ENCODE data around the gene FUS. TPM values are rescaled to one million over a fixed set of nuclear protein-coding genes. Genes with fewer than 3 reads are reported as not detected.
"Not testable (repeated sequence)": the region's sequence is repeated elsewhere in the genome, so short reads cannot be mapped to it uniquely, and the experiment has no call there.

Gene FUS
- total RNA-seq, 1 donor from 2014 or later, result 71.3 TPM

DNA sequence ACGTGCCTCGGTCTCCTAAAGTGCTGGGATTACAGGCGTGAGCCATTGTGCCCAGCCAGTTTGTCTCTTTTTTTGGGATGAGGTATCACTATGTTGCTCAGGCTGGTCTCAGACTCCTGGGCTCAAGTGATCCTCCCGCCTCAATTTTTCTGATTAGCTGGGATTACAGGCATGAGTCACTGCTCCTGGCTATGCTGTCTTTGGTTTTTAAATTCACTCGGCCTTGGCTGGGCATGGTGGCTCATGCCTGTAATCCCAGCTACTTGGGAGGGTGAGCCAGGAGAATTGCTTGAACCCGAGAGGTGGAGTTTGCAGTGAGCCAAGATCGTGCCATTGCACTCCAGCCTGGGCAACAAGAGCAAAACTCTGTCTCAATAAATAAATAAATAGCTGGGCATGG lies 35.5 kb upstream of the FUS start:
- not testable (repeated sequence) for DNase-seq

DNA sequence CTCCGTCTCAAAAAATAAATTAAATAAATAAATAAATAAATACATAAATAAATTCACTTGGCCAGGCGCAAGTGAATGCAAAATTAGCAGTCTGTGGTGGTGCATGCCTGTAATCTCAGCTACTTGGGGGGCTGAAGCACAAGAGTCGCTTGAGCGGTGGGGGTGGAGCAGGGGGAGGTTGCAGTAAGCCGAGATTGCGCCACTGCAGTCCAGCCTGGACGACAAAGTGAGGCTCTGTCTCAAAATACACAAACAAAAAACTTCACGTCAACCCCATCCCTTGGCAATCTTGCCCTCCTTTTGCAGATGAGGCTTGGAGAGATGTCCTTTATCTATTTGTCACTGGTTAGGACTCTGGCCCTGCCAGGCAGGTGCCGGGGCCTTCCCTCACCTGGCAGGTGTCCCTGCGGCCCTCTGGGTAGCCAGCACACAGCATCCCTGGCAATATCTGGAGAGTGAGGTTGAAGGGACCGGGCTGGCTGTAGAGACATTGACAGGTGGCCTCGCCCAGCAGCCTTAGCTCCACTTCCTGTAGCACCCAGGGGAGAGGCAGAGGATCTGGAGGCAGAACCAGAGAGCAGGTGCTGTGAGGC lies 34.4 kb upstream of the FUS start:
- DNase-seq, result no peak

DNA sequence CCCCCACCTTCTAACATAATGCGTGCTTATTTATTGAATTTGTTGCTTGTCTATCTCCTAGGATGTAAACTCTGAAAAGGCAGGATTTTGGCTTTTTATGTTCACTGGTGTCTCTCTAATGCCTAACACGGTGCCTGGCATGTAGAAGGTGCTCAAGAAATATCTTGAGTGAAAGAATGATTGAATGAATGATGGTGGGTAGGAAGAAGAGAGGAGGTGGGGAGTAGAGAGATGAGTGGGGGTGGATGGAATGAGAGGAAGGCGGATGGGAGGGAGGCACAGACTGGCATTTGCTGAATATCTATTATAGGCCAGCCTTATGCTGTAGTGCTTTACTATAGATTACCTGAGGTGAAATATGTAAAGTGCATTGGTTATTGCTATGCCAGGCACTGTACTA lies 32.4 kb upstream of the FUS start:
- no peak for DNase-seq

DNA sequence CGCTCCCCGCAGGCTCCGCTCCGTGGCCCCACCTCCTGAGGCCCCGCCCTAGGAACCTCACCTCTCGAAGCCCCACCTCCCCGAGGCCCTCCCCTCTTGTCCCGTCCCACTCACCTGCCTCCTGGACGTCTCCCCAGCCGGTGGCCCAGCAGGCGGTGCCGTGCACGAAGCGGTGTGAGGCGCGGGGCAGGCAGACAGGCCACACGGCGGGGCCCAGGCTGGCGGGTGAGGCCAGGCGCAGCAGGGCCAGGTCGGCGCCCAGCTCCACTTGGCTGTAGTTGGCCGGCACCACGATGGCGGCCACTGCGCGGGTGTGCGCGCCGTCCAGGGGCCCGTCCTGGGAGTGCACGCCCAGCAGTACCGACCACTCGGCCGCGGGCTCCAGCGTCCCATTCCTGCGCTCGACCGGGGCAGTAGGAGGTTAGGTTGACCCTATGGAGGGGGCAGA lies 31.6 kb upstream of the FUS start:
- DNase-seq, result no peak

GRCh38 chr16:31148896-31149295 lies 31.0 kb upstream of the FUS start:
- DNase-seq, result no peak

DNA sequence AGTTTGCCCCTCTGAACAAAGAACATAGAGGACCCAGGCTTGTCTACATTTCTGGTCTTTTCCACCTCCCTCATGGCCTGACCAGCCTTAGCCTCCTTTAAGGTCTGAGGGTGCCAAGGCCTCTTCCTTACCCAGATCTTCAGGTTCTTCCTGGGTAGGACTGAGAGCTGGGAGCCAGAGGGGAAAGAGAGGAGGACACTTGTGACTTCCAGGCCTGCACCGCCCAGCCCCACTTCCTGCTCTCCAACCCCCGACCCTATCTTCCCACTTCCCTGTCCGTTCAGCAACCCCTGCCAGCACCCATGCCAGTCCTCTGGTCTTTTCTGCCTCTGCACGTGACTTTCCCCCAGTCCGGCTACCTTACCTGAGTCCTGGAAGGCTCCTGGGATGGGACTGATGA lies 30.6 kb upstream of the FUS start:
- DNase-seq, result no peak

GRCh38 chr16:31149894-31150890 lies 29.7 kb upstream of the FUS start, which contains the start of gene PRSS36:
TSS of gene PRSS36 (minus strand) at chr16:31150066. CDS start at chr16:31150035, 31 bp downstream.
- DNase-seq, result no peak

- not testable (repeated sequence) for DNase-seq
Measured at GRCh38 chr16:31150976-31151375, 29.0 kb upstream of the FUS start.

GRCh38 chr16:31157136-31157535 lies 22.8 kb upstream of the FUS start:
- DNase-seq, result no peak

DNA sequence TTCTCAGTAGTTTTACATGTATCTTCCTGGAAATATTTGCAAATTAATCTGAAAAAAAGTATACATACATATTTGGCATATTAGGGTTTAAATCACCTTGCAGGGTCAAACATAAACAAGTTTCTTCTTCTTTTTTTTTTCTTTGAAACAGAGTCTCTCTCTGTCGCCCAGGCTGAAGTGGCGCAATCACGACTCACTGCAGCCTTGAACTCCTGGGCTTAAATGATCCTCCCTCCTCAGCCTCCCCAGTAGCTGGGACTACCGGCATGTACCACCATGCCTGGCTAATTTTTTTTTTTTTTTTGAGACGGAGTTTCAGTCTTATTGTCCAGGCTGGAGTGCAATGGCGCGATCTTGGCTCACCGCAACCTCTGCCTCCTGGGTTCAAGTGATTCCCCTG lies 12.6 kb upstream of the FUS start:
- DNase-seq, result no peak

DNA sequence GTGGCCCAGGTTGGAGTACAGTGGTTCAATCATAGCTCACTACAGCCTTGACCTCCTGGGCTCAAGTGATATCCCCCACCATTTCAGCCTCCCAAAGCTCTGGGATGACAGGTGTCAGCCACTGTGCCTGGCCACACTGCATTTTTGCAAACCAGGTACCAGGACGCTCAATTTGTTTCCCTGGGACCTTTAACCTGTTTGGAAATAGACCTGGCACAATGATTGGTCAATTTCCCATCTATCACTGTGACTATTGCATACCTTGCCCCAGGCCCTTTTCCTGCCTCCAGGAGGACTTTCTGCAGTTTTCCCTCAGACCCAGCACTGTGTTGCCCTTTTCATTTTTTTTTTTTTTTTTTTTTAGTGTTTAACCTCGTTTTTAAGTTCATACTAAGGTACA lies 11.1 kb upstream of the FUS start:
- DNase-seq, result no peak

DNA sequence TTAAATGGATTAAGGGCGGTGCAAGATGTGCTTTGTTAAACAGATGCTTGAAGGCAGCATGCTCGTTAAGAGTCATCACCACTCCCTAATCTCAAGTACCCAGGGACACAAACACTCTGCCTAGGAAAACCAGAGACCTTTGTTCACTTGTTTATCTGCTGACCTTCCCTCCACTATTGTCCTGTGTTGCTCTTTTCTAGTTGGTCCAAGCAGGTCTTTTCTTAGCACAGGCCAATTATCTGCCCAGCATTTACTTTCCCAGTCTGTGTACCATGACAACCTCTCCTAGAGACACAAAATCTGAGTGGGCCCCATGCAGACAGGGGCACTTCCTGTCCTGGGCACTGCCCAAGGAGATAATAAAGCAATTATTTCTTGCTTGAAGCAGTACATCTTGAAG lies 9.9 kb upstream of the FUS start:
- not testable (repeated sequence) for DNase-seq

- DNase-seq, result no peak
Measured at GRCh38 chr16:31177136-31177535, 2.8 kb upstream of the FUS start.

DNA sequence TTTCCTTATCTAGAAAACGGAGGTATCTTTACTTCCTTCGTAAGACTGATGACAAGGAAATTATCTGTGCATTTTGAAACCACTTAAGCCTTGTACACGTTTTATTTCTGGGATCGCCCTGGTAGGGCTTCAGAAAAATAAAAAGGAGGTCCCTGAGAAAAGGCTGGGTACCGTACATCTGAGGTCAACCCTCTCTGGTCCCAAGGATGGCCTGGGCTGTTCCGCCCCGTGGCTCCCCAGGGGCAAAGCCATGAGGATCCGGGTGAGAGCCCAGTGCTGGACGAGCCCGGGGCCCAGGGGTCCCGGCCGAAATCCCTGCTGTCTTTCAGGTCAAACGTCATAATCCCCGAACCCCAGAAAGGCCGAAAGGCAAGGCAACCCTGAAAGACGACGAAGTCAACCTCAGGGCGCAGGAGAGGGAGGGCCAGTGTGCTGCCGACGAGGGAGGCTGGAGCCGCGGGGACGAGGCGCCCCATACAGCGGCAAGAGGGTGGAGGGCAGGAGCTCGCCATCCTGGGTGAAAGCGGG lies 656 bp upstream of the FUS start:
- no peak for DNase-seq

DNA sequence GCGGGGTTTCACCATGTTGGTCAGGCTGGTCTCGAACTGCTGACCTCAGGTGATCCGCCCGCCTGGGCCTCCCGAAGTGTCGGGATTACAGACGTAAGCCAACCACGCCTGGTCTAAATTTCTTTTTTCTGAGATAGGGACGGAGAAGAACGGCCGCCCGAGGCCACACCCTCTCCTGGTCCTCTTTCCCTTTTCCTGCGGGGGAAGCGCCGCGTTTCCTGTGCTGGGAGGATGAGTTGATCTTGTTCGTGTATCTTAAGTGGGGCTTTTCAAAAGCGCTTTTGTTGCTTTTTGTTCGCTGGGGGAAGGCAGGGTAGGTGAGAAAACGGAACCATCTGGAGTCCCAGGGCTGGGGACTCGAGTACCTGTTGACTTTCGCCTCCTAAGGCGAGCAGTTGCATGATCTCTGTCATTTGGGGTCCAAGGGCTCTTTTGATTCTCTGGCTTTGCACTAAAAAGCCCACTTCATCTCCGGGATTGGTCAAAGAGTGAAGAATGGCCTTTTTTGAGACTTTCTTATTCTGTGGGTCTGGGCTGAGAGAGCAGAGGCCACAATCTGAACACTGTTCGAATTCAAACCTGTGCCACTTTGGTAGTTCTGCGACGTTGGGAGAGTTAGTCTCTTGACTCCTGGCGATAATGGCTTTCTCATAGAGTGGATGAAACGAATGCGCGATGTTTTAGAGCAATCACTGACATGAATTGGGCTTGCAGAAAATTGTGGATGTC lies 1.3 kb downstream of the FUS start:
- peak; percentile 52 for DNase-seq

DNA sequence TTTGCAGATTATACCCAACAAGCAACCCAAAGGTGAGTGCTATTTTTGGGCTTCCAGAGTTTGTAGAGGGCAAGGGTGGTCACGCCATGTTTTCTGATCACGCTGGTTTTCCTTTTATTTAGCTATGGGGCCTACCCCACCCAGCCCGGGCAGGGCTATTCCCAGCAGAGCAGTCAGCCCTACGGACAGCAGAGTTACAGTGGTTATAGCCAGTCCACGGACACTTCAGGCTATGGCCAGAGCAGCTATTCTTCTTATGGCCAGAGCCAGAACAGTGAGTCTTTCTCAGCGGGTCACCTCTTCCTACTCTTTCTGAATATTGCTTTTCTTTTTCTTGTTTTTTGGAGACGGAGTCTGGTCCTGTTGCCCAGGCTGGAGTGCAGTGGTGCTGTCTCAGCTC lies 2.5 kb downstream of the FUS start:
- DNase-seq, result no peak

- DNase-seq, result no peak
Measured at GRCh38 chr16:31183432-31184428, 3.8 kb downstream of the FUS start.

- no peak for DNase-seq
Measured at GRCh38 chr16:31184888-31185287, 4.9 kb downstream of the FUS start.

GRCh38 chr16:31185339-31185738 lies 5.4 kb downstream of the FUS start:
- DNase-seq, result no peak

- DNase-seq, result no peak
Measured at GRCh38 chr16:31186176-31186575, 6.2 kb downstream of the FUS start.

DNA sequence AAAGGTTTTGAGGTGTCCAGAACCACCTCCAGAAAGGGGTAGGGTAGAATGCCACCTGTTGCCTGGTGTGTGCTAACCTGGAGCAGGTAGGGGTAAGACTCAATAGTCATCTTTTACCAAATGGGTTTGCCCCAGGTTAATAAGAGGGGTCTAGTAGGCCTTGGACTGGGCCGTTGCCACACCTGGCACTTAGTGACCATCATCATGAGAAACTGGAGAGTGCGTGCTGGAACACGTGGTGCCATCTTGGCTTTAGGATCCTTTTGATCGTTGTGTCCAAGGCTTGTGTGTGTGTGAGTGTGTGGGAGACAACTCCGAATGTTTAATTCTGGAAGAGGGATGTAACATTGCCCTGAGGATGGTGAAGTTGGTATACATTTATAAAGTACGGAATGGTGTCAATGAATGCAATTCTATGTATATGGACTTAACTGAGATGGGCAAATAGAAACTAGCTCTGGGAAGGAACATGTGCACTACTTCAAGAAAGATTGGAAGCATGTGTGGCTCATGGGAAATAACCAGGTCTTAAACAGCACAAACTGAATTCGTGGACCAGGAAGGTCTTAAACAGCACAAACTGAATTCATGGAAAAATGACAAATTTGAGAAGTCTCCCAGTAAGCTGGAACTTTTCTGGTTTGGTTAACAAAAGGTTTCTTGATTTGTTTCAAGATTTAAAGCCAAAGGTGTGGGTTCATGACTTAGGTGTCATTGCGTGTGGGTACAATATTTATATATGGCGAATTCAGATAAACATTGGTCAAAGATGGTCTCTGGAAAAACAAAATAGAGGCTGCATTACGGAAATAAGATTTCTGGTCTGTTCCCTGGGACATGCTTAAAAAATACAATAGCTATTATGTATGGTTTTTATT lies 7.2 kb downstream of the FUS start:
- DNase-seq, result no peak

Data from dermis blood vessel endothelial cell (primary cell).